Left renal pelvis (tissue), 4 donors: ENCODE data around the gene KRT6C. TPM values are rescaled to one million over a fixed set of nuclear protein-coding genes. Genes with fewer than 3 reads are reported as not detected.
"Not testable (repeated sequence)": the region's sequence is repeated elsewhere in the genome, so short reads cannot be mapped to it uniquely, and the experiment has no call there.

Experiments
- DNase-seq, 4 donors: peaks; one replicate each; pipeline ENCODE4 v3.0.0-alpha.2; 2013; ENCODE audit warnings: low read depth in 4 of 4, low spot score in 3 of 4
- polyA plus RNA-seq, 4 donors: library from polyadenylated mRNA; unstranded; fragments of 120-200 nt; gene quantifications; one replicate each; pipeline ENCODE4 v1.2.1, GENCODE V29; 2013; ENCODE audit not compliant: insufficient read length in 4 of 4

Gene KRT6C
- polyA plus RNA-seq, 4 donors: not detected

GRCh38 chr12:52500574-52500973 is 27.0 kb upstream of the KRT6C start:
- DNase-seq: not testable (repeated sequence)

- no peak for DNase-seq
Observed at GRCh38 chr12:52499806-52500560, 26.4 kb upstream of the KRT6C start.

- DNase-seq: no peak
Observed at GRCh38 chr12:52498946-52499345, 25.3 kb upstream of the KRT6C start.

- DNase-seq: no peak
Observed at GRCh38 chr12:52497975-52498374, 24.4 kb upstream of the KRT6C start.

- DNase-seq: no peak
Observed at GRCh38 chr12:52496590-52497071, 23.0 kb upstream of the KRT6C start.

GRCh38 chr12:52496054-52496453 is 22.4 kb upstream of the KRT6C start:
- DNase-seq: no peak

- DNase-seq: peak in 2 of 4 donors; percentile 2 to 19
Observed at GRCh38 chr12:52495389-52495788, 21.8 kb upstream of the KRT6C start.

- DNase-seq: no peak
Observed at GRCh38 chr12:52494518-52494917, 20.9 kb upstream of the KRT6C start.

- no peak for DNase-seq
Observed at GRCh38 chr12:52494100-52494499, 20.5 kb upstream of the KRT6C start.

- DNase-seq: no peak
Observed at GRCh38 chr12:52493172-52493571, 19.6 kb upstream of the KRT6C start, which contains the start of gene KRT6A. Gene KRT6A, minus strand, starts transcription at chr12:52493257. Its CDS starts 69 bp downstream, at chr12:52493188.

GRCh38 chr12:52492405-52492804 is 18.8 kb upstream of the KRT6C start:
- DNase-seq: not testable (repeated sequence)

GRCh38 chr12:52491495-52491894 is 17.9 kb upstream of the KRT6C start:
- not testable (repeated sequence) for DNase-seq

- no peak for DNase-seq
Observed at GRCh38 chr12:52488736-52489135, 15.1 kb upstream of the KRT6C start.

GRCh38 chr12:52487744-52488443 is 14.3 kb upstream of the KRT6C start:
- not testable (repeated sequence) for DNase-seq

- DNase-seq: no peak
Observed at GRCh38 chr12:52487211-52487610, 13.6 kb upstream of the KRT6C start.

GRCh38 chr12:52486166-52487105 is 12.8 kb upstream of the KRT6C start:
- DNase-seq: no peak

GRCh38 chr12:52480073-52480472 is 6.5 kb upstream of the KRT6C start:
- DNase-seq: no peak

GRCh38 chr12:52477651-52478050 is 4.0 kb upstream of the KRT6C start:
- DNase-seq: no peak

- no peak for DNase-seq
Observed at GRCh38 chr12:52474212-52474611, 607 bp upstream of the KRT6C start.

GRCh38 chr12:52469853-52470252 is 3.8 kb downstream of the KRT6C start:
- no peak for DNase-seq

GRCh38 chr12:52464897-52465296 is 8.7 kb downstream of the KRT6C start:
- DNase-seq: no peak
